Glomerular endothelial cell (primary cell): Measurements from ENCODE around the gene SMG7. TPM values are rescaled to one million over a fixed set of nuclear protein-coding genes. Genes with fewer than 3 reads are reported as not detected.
"Not testable (repeated sequence)": the region's sequence is repeated elsewhere in the genome, so short reads cannot be mapped to it uniquely, and the experiment has no call there.

Experiments
- DNase-seq: peaks from one replicate; pipeline ENCODE4 v3.0.0-alpha.2; 2011; ENCODE audit warnings: low read depth, low spot score; ENCODE audit errors: extremely low read depth
- total RNA-seq: library from RNA; depleted of rRNA; stranded (reverse); fragments of >200 nt; gene quantifications from 2 replicates; pipeline ENCODE4 v1.2.3, GENCODE V29; 2015

SMG7 gene, protein sequence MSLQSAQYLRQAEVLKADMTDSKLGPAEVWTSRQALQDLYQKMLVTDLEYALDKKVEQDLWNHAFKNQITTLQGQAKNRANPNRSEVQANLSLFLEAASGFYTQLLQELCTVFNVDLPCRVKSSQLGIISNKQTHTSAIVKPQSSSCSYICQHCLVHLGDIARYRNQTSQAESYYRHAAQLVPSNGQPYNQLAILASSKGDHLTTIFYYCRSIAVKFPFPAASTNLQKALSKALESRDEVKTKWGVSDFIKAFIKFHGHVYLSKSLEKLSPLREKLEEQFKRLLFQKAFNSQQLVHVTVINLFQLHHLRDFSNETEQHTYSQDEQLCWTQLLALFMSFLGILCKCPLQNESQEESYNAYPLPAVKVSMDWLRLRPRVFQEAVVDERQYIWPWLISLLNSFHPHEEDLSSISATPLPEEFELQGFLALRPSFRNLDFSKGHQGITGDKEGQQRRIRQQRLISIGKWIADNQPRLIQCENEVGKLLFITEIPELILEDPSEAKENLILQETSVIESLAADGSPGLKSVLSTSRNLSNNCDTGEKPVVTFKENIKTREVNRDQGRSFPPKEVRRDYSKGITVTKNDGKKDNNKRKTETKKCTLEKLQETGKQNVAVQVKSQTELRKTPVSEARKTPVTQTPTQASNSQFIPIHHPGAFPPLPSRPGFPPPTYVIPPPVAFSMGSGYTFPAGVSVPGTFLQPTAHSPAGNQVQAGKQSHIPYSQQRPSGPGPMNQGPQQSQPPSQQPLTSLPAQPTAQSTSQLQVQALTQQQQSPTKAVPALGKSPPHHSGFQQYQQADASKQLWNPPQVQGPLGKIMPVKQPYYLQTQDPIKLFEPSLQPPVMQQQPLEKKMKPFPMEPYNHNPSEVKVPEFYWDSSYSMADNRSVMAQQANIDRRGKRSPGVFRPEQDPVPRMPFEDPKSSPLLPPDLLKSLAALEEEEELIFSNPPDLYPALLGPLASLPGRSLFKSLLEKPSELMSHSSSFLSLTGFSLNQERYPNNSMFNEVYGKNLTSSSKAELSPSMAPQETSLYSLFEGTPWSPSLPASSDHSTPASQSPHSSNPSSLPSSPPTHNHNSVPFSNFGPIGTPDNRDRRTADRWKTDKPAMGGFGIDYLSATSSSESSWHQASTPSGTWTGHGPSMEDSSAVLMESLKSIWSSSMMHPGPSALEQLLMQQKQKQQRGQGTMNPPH
- total RNA-seq, result 46.7 and 60.5 TPM in 2 replicates

GRCh38 chr1:183472488-183473216, at the start of gene SMG7:
Gene SMG7 (plus strand): TSS chr1:183472499. CDS start chr1:183472621, 122 bp downstream.
- no peak for DNase-seq

- no peak for DNase-seq
Observed at GRCh38 chr1:183423541-183423940, 48.8 kb upstream of the SMG7 start.

- no peak for DNase-seq
Observed at GRCh38 chr1:183424691-183425090, 47.6 kb upstream of the SMG7 start.

DNA sequence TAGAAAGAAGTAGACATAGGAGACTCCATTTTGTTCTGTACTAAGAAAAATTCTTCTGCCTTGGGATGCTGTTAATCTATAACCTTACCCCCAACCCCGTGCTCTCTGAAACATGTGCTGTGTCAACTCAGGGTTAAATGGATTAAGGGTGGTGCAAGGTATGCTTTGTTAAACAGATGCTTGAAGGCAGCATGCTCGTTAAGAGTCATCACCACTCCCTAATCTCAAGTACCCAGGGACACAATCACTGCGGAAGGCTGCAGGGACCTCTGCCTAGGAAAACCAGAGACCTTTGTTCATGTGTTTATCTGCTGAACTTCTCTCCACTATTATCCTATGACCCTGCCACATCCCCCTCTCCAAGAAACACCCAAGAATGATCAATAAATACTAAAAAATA, 44.7 kb upstream of the SMG7 start:
- DNase-seq, result not testable (repeated sequence)

DNA sequence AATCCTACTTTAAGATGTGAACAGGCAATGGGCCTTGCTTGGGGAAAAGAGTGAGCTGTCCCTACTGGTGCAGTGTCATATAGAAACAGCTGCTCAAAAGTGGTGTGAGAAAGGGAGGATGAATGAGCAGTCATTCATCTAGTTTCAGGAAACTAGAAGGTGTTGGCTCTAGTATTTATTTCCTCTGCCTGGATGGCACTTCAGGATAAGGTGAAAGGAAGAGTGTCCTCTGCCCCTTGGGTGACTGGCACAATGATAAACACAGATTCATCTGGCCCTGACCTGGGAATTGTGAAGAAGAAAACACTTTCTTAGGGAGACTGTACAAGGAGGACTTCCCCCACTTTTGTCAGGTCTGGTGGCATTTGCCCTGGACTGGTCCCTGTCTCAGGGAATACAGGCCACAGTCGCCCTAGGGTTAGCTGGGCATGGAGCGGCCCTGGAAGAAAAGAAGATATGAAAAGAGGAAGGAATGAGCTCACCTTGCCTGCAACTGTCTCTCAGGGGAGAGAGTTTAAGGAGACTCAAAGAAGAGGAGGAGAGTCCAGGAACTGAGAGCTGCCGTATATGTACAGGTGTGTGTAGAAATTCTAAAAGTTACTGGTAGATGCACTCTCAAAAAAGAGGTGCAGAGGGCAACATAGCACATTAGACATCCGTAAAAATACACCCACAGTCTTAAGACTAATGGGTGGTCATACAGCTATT, 40.3 kb upstream of the SMG7 start:
- DNase-seq, result no peak

DNA sequence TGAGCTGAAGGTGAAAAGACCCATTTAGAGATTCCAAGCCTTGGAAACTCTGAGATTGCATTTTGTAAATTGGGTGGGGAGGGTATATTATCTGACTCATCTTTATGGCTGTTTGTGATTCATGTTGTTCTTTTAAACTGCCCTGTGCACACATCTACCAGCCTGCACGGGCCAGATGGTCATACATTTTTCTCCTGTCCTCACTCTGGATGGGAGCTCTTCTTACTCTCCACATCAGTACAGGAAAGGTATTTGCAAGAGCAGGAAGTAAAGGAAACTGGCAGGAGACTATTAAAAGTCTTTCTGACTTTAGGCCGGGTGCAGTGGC, 39.8 kb upstream of the SMG7 start:
- no peak for DNase-seq

- DNase-seq, result no peak
Observed at GRCh38 chr1:183433703-183434102, 38.6 kb upstream of the SMG7 start.

DNA sequence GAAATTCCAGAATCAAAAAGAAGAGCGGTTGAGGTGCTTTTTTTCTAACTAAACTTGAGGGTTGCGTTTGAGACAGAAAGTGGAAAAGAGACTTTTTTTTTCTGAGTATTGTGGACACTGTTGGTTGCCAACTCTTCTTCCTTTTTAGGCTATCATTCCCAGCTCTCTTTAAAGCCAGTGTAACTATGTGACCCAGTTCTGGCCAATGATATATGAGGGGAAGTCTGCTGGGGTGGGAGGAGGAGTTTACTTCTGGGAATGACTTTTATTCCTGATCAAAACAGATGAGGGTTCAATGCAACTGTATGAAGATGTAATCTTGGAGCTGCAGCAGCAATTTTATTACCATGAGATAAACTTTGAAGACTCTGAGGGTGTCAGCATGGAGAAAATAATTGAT, 36.8 kb upstream of the SMG7 start:
- DNase-seq, result no peak

- no peak for DNase-seq
Observed at GRCh38 chr1:183438060-183438459, 34.2 kb upstream of the SMG7 start.

- no peak for DNase-seq
Observed at GRCh38 chr1:183443011-183443410, 29.3 kb upstream of the SMG7 start.

DNA sequence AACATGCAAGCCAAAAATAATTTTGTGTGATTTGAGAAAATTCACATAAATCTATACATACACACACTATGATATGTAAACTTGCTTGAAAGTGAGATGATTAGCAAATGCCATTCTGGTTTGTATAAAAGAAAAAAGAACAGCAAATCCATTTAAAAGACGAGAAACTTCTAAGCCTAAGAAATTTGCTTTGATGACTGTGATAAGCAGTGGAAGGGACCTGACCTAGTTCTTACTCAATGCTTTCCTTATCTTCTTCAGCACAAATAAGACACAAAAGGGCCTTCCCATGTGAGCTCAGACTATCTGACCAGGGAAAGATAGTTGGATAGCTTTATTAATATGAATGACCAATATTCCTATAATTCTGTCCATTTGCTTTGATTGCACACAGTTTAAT, 28.8 kb upstream of the SMG7 start:
- DNase-seq, result no peak

DNA sequence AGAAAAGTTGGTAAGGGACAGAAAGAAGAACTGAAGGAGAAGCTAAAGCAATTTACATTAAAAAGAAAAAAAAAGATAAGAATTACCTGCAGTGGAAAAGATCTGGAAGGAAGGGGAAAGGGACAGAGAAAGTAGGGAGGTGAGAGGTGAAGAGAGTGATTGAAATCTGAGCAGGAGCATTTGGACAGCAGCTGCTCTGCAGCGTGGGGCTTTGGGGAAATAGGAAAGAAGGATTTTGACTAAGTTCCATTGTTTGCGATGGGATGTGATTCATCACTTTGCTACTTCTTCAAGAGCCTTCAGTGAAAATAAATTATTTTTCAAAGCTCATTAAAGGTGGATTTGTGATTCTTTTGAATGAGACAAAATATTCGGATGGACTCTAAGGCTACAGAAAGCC, 28.1 kb upstream of the SMG7 start:
- peak; percentile 47 for DNase-seq

- DNase-seq, result no peak
Observed at GRCh38 chr1:183449223-183449770, 23.0 kb upstream of the SMG7 start.

DNA sequence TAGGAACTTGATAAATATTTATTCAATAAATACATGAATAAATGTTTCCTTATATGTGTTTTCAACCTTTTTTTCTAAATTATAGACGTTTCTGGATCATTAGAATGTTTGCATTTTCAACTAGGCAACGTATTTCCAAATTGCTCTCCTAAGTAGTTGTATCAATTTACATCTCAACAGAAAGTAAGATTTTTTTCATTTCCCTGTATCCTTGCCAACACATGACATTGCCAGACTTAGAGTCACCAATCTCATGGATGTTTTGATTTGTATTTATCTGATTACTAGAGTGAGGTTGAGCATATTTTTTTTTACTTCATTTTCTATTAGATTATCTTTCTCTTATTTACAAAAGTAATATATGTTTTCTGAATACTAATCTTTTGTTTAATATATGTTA, 22.2 kb upstream of the SMG7 start:
- no peak for DNase-seq

DNA sequence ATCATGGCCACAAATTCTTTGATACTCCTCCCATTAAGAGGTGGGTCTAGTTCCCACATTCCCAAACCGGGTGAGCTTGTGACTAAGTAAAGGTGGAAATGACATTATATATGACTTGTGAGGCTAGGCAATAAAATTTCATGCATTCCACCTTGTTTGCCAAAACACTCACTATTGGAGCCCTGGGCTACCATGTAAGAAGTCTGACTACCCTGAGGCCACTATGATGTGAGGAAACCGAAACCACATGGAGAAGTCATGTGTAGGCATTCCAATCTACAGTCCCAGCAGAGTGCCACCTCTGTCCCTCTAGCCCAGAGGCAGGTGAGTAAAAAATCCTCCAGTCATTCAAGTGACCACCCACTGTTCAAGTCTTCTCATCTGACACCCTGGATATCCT, 17.9 kb upstream of the SMG7 start:
- no peak for DNase-seq

DNA sequence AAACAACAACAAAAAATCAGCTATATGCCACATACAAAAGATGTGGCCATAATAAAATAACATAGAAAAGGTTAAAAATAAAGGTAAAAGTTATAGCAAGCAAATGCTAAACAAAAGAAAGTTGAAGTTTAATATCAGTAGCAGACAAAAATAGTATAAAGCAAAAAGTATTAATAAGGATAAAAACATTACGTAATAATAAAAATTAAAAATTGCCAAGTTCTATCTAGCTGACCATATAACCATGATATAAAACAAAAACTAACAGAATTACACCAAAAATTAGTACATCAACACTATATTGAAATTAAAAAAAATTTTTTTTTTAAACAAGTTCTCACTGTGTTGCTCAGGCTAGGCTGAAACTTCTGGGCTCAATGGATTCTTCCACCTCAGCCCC, 15.5 kb upstream of the SMG7 start:
- no peak for DNase-seq

DNA sequence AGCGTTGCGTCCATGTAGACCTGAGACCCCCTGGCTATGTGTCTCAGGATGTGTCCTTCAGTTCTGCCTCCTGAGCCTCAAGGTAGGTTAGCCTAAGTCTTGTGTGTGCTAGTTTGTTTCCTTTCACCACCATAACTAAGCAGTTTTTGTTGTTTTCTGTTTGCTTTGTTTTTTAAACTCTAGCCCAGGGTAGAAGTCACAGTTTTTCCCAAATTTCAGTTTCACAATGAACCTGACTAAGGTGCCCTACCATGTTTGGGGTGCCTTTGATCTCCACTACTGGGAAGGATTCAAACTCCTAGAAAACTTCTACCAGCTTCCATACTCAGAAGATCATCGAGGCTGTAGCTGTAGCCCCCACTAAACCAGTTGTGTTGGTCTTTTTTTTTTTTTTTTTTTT, 14.8 kb upstream of the SMG7 start:
- no peak for DNase-seq

GRCh38 chr1:183460596-183460995, 11.7 kb upstream of the SMG7 start:
- no peak for DNase-seq

GRCh38 chr1:183461350-183461749, 10.9 kb upstream of the SMG7 start:
- no peak for DNase-seq

GRCh38 chr1:183463566-183463965, 8.7 kb upstream of the SMG7 start:
- DNase-seq, result no peak
